DOHH2 (cell line): ENCODE results near the gene KDM7A.

Experiments
- EZH2phosphoT487 ChIP-seq: fragments of 200-600 bp; sonication (generic); IDR thresholded peaks from 2 replicates; pipeline ENCODE4 v1.6.1; 2017; ENCODE audit warnings: borderline replicate concordance, mild to moderate bottlenecking, antibody characterized with exemption, low read length, moderate library complexity, mixed read lengths
- TF ChIP-seq, protein P1 (sequence below): fragments of 200-600 bp; sonication (generic); IDR thresholded peaks from one replicate; pipeline ENCODE4 v1.5.1; 2014; ENCODE audit warnings: antibody characterized with exemption, mild to moderate bottlenecking, low read depth, low read length; ENCODE audit not compliant: poor library complexity, severe bottlenecking

GRCh38 chr7:140205600-140205999 is 28.8 kb upstream of the KDM7A start:
- TF ChIP-seq, protein P1, sequence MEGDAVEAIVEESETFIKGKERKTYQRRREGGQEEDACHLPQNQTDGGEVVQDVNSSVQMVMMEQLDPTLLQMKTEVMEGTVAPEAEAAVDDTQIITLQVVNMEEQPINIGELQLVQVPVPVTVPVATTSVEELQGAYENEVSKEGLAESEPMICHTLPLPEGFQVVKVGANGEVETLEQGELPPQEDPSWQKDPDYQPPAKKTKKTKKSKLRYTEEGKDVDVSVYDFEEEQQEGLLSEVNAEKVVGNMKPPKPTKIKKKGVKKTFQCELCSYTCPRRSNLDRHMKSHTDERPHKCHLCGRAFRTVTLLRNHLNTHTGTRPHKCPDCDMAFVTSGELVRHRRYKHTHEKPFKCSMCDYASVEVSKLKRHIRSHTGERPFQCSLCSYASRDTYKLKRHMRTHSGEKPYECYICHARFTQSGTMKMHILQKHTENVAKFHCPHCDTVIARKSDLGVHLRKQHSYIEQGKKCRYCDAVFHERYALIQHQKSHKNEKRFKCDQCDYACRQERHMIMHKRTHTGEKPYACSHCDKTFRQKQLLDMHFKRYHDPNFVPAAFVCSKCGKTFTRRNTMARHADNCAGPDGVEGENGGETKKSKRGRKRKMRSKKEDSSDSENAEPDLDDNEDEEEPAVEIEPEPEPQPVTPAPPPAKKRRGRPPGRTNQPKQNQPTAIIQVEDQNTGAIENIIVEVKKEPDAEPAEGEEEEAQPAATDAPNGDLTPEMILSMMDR, result no peak
- no peak for TF ChIP-seq EZH2phosphoT487
